CD14-positive monocyte (primary cell): ENCODE results near the gene CDC42BPB. TPM values are rescaled to one million over a fixed set of nuclear protein-coding genes. Genes with fewer than 3 reads are reported as not detected.

Experiments
- DNase-seq, 3 donors: peaks; one replicate each; pipeline ENCODE4 v3.0.0-alpha.2; 2011 to 2022
- H2AFZ ChIP-seq: 2 replicates; pipeline ENCODE4 v1.6.0; 2012; ENCODE audit warnings: mild to moderate bottlenecking, low read depth, low read length, inconsistent platforms; ENCODE audit not compliant: insufficient read depth, poor library complexity, severe bottlenecking
- H3K27ac ChIP-seq, 2 donors: 1 replicate in 1 of 2; 2 replicates in 1 of 2; pipeline ENCODE4 v1.5.1; 2012 to 2013; ENCODE audit warnings: low read length in 2 of 2, control low read depth in 1 of 2, inconsistent platforms in 1 of 2, low read depth in 1 of 2, mild to moderate bottlenecking in 1 of 2
- H3K27me3 ChIP-seq, 2 donors: one replicate each; pipeline versions ENCODE4 v1.6.0 to v1.6.1; 2011 to 2013; ENCODE audit warnings: low read length in 2 of 2; ENCODE audit not compliant: control insufficient read depth in 2 of 2, insufficient read depth in 2 of 2
- H3K36me3 ChIP-seq, 2 donors: replicated peaks in 1 of 2; 1 replicate in 1 of 2; 2 replicates in 1 of 2; pipeline versions ENCODE4 v1.5.1 to v1.6.1; 2012 to 2013; ENCODE audit warnings: low read length in 2 of 2, control low read depth in 1 of 2, inconsistent platforms in 1 of 2, mild to moderate bottlenecking in 1 of 2; ENCODE audit not compliant: insufficient read depth in 2 of 2, control insufficient read depth in 1 of 2
- H3K4me1 ChIP-seq, 2 donors: 1 replicate in 1 of 2; 2 replicates in 1 of 2; pipeline versions ENCODE4 v1.5.1 to v1.6.1; 2012 to 2013; ENCODE audit warnings: low read length in 2 of 2, control low read depth in 1 of 2, inconsistent platforms in 1 of 2, mild to moderate bottlenecking in 1 of 2, moderate library complexity in 1 of 2; ENCODE audit not compliant: insufficient read depth in 2 of 2, control insufficient read depth in 1 of 2
- H3K4me2 ChIP-seq: replicated peaks from 2 replicates; pipeline ENCODE3; 2012; ENCODE audit warnings: low read length, moderate library complexity, mild to moderate bottlenecking; ENCODE audit not compliant: poor library complexity, severe bottlenecking; ENCODE audit errors: extremely low read depth
- H3K4me3 ChIP-seq, 3 experiments: fragments of 200-600 bp in 1 of 3; sonication (generic) in 1 of 3; replicated peaks in 1 of 3; 1 replicate in 2 of 3; 2 replicates in 1 of 3; pipeline ENCODE4 v1.5.1; 2011 to 2013; ENCODE audit warnings: low read length in 3 of 3, mild to moderate bottlenecking in 3 of 3, control low read depth in 2 of 3, low read depth in 2 of 3, inconsistent platforms in 1 of 3, moderate library complexity in 1 of 3
- H3K79me2 ChIP-seq: 2 replicates; pipeline ENCODE4 v1.6.0; 2012; ENCODE audit warnings: mild to moderate bottlenecking, control low read depth, inconsistent platforms, low read length, moderate library complexity; ENCODE audit not compliant: insufficient read depth
- H3K9ac ChIP-seq: 2 replicates; pipeline ENCODE4 v1.6.0; 2017; ENCODE audit warnings: low read length, mild to moderate bottlenecking; ENCODE audit not compliant: insufficient read depth, poor library complexity, severe bottlenecking
- H3K9me3 ChIP-seq, 2 donors: replicated peaks in 1 of 2; 1 replicate in 1 of 2; 2 replicates in 1 of 2; pipeline versions ENCODE4 v1.5.1 to v1.6.1; 2012 to 2013; ENCODE audit warnings: low read length in 2 of 2, control low read depth in 1 of 2; ENCODE audit not compliant: control insufficient read depth in 1 of 2, insufficient read depth in 1 of 2
- H4K20me1 ChIP-seq: 2 replicates; pipeline ENCODE4 v1.6.0; 2012; ENCODE audit warnings: mild to moderate bottlenecking, low read length, control low read depth, moderate library complexity; ENCODE audit not compliant: insufficient read depth
- H3K27ac Mint-ChIP-seq, 7 donors: one replicate each; pipeline ENCODE4 v1.8.0; 2020; ENCODE audit warnings: mild to moderate bottlenecking in 7 of 7, mixed read lengths in 7 of 7, moderate library complexity in 6 of 7, inconsistent platforms in 2 of 7
- H3K27me3 Mint-ChIP-seq, 3 donors: one replicate each; pipeline ENCODE4 v1.8.0; 2021 to 2022; ENCODE audit warnings: low read depth in 3 of 3, mild to moderate bottlenecking in 3 of 3, mixed read lengths in 3 of 3, moderate library complexity in 3 of 3, inconsistent platforms in 1 of 3
- H3K36me3 Mint-ChIP-seq, 2 donors: one replicate each; pipeline ENCODE4 v1.8.0; 2020; ENCODE audit warnings: mixed read lengths in 2 of 2, inconsistent platforms in 1 of 2, mild to moderate bottlenecking in 1 of 2
- H3K4me1 Mint-ChIP-seq: one replicate; pipeline ENCODE4 v1.8.0; 2020; ENCODE audit warnings: mild to moderate bottlenecking, mixed read lengths
- H3K4me3 Mint-ChIP-seq, 2 donors: one replicate each; pipeline ENCODE4 v1.8.0; 2020; ENCODE audit warnings: mild to moderate bottlenecking in 2 of 2, mixed read lengths in 2 of 2, moderate library complexity in 1 of 2
- H3K9me3 Mint-ChIP-seq, 7 donors: one replicate each; pipeline ENCODE4 v1.8.0; 2020 to 2022; ENCODE audit warnings: mixed read lengths in 7 of 7, mild to moderate bottlenecking in 6 of 7, moderate library complexity in 6 of 7, inconsistent platforms in 2 of 7
- WGBS: methylation state at CpG from one replicate; pipeline ENCODE4 v1.1.5; 2013; ENCODE audit warnings: missing lambda C conversion rate; ENCODE audit not compliant: insufficient coverage; 5-methylcytosine and 5-hydroxymethylcytosine counted together
- intact Hi-C, 2 donors: fragments of 100-400 bp; cut with micrococcal nuclease; formaldehyde crosslinking; loops; one replicate each; pipeline versions ENCODE4 v1.15.0 to v1.15.1; 2023
- polyA plus RNA-seq, 3 donors: library from polyadenylated mRNA; depleted of rRNA in 1 of 3; unstranded in 2 of 3; stranded (reverse) in 1 of 3; fragments of 300-500 nt in 2 of 3; fragments of >200 nt in 1 of 3; fragmentation: Illumina TruSeq in 2 of 3; gene quantifications; 1 replicate in 2 of 3; 2 replicates in 1 of 3; pipeline ENCODE4 v1.2.3, GENCODE V29; 2012 to 2021
- TF ChIP-seq, protein P1 (sequence below): fragments of 200-600 bp; IDR thresholded peaks from one replicate; pipeline ENCODE4 v1.8.0; 2022; ENCODE audit warnings: antibody characterized with exemption, mild to moderate bottlenecking

The CDC42BPB gene
- polyA plus RNA-seq, 3 donors, result 0.25 to 19.0 (median 0.60) TPM

- no peaks in the 10 kb centered on the region for H3K79me2 ChIP-seq
Observed at GRCh38 chr14:102883089-102883541, 174.2 kb downstream of the CDC42BPB start.

More at GRCh38 chr14:102883089-102883541, 174.2 kb downstream of the CDC42BPB start:
- Histone ChIP-seq H4K20me1 (peaks cover 14% of the 10 kb centered on the region), H3K27ac (no peak overlapping the region), H3K27me3 (no peaks in the 10 kb centered on the region), H2AFZ (no peak overlapping the region), H3K9me3 (no peaks in the 10 kb centered on the region), H3K36me3 (peaks cover 69 to 99% of the 10 kb centered on the region in 2 donors), H3K4me3 (no peak overlapping the region), H3K4me1 (no peaks in the 10 kb centered on the region), H3K9ac (no peak overlapping the region), H3K4me2 (no peak overlapping the region)
- peaks cover 0 to 1% (median 0%) of the 10 kb centered on the region in 7 donors for H3K9me3 Mint-ChIP-seq
- DNase-seq, result no peak
- TF ChIP-seq, protein P1, sequence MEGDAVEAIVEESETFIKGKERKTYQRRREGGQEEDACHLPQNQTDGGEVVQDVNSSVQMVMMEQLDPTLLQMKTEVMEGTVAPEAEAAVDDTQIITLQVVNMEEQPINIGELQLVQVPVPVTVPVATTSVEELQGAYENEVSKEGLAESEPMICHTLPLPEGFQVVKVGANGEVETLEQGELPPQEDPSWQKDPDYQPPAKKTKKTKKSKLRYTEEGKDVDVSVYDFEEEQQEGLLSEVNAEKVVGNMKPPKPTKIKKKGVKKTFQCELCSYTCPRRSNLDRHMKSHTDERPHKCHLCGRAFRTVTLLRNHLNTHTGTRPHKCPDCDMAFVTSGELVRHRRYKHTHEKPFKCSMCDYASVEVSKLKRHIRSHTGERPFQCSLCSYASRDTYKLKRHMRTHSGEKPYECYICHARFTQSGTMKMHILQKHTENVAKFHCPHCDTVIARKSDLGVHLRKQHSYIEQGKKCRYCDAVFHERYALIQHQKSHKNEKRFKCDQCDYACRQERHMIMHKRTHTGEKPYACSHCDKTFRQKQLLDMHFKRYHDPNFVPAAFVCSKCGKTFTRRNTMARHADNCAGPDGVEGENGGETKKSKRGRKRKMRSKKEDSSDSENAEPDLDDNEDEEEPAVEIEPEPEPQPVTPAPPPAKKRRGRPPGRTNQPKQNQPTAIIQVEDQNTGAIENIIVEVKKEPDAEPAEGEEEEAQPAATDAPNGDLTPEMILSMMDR, result no peak
- H3K4me1 Mint-ChIP-seq, result no peaks in the 10 kb centered on the region
- no peaks in the 10 kb centered on the region for H3K27me3 Mint-ChIP-seq
- H3K36me3 Mint-ChIP-seq, result peaks cover 66 to 81% of the 10 kb centered on the region in 2 donors
- 100% methylated on average over 2 of the region's 5 CpGs for WGBS
- peak overlapping the region in 1 of 7 donors; percentile 16 for H3K27ac Mint-ChIP-seq
- no peak overlapping the region for H3K4me3 Mint-ChIP-seq
- intact Hi-C loops, result no loop called here

Other genes starting within 250 kb of the CDC42BPB start
- under 1 TPM in 1 of 3 donors, not detected in 2; 0.09 TPM for gene AMN, start 134.9 kb downstream of the CDC42BPB start, polyA plus RNA-seq
- not detected for gene LBHD2, start 26.7 kb upstream of the CDC42BPB start, polyA plus RNA-seq
- gene EXOC3L4, start 37.2 kb upstream of the CDC42BPB start, polyA plus RNA-seq, result under 1 TPM in 1 of 3 donors, not detected in 2; 0.17 TPM
- gene TNFAIP2, start 65.9 kb upstream of the CDC42BPB start, polyA plus RNA-seq, result 1,000 to 10,000 TPM in 1 of 3 donors, 10 to 100 TPM in 2; 41.5 to 1,807 (median 50.8) TPM